HG02938 (cell line): Measurements from ENCODE around the gene C14orf93.
"Not testable (repeated sequence)": the region's sequence is repeated elsewhere in the genome, so short reads cannot be mapped to it uniquely, and the experiment has no call there.

Experiments used
- ATAC-seq: cut with Tn5 transposase; IDR thresholded peaks from one replicate; pipeline ENCODE4 v1.9.1; 2021; ENCODE audit warnings: mild to moderate bottlenecking, moderate library complexity; ENCODE audit not compliant: unreplicated experiment

Gene C14orf93

GRCh38 chr14:23023022-23023794, 13.3 kb upstream of the C14orf93 start:
- ATAC-seq, result no peak

GRCh38 chr14:23021889-23022442, 12.0 kb upstream of the C14orf93 start:
- ATAC-seq, result no peak

GRCh38 chr14:23021434-23021833, 11.5 kb upstream of the C14orf93 start:
- no peak for ATAC-seq

- no peak for ATAC-seq
Observed at GRCh38 chr14:23020143-23021128, 10.5 kb upstream of the C14orf93 start.

- ATAC-seq, result no peak
Observed at GRCh38 chr14:23018107-23018506, 8.2 kb upstream of the C14orf93 start.

- ATAC-seq, result no peak
Observed at GRCh38 chr14:23017091-23017490, 7.1 kb upstream of the C14orf93 start.

GRCh38 chr14:23015618-23016017, 5.7 kb upstream of the C14orf93 start:
- ATAC-seq, result no peak

GRCh38 chr14:23013749-23014054, 3.8 kb upstream of the C14orf93 start:
- ATAC-seq, result not testable (repeated sequence)

GRCh38 chr14:23013054-23013748, 3.3 kb upstream of the C14orf93 start:
- no peak for ATAC-seq

- no peak for ATAC-seq
Observed at GRCh38 chr14:23009483-23009938, 432 bp downstream of the C14orf93 start.

- ATAC-seq, result no peak
Observed at GRCh38 chr14:23008831-23009230, 1.1 kb downstream of the C14orf93 start.

GRCh38 chr14:23006544-23007419, 3.2 kb downstream of the C14orf93 start:
- peak; percentile 97 for ATAC-seq

GRCh38 chr14:23006188-23006534, 3.8 kb downstream of the C14orf93 start:
- ATAC-seq, result no peak

GRCh38 chr14:23005451-23006187, 4.3 kb downstream of the C14orf93 start:
- ATAC-seq, result no peak

GRCh38 chr14:23004274-23004673, 5.7 kb downstream of the C14orf93 start:
- not testable (repeated sequence) for ATAC-seq

- ATAC-seq, result no peak
Observed at GRCh38 chr14:23002592-23002991, 7.4 kb downstream of the C14orf93 start.

- ATAC-seq, result no peak
Observed at GRCh38 chr14:23000860-23001259, 9.1 kb downstream of the C14orf93 start.

- no peak for ATAC-seq
Observed at GRCh38 chr14:22998329-22999012, 11.5 kb downstream of the C14orf93 start.
